Stimulated activated CD4-positive, alpha-beta T cell treated with anti-CD3 and anti-CD28 coated beads, Interleukin-15, amount 100 ng/mL, for 24 hours (primary cell): ENCODE results near the gene ZNF219.

ENCODE experiments used
- DNase-seq: peaks from one replicate; pipeline ENCODE4 v3.0.0-alpha.2; 2020

Gene ZNF219

GRCh38 chr14:21084998-21085853 is 13.2 kb downstream of the ZNF219 start:
- no peak for DNase-seq

DNA sequence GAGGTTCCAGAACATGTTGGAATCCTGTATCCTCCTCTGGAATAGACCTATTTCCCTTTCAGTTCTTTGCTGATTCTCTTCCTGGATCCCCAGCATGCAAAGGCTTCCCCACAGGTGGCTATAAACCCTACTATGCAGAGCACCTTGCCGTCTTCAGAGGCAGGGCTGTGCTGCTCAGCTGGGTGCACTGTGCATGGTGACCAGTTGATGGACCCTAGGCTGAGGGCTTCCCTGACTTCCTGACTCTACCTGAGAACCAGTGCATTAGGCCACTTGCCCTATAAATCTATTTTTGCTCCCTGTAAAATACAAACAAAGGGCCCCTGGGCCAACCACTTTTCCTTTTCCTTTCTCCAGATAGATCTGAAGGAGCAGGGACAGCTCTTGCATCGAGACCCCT is 14.1 kb downstream of the ZNF219 start:
- no peak for DNase-seq

DNA sequence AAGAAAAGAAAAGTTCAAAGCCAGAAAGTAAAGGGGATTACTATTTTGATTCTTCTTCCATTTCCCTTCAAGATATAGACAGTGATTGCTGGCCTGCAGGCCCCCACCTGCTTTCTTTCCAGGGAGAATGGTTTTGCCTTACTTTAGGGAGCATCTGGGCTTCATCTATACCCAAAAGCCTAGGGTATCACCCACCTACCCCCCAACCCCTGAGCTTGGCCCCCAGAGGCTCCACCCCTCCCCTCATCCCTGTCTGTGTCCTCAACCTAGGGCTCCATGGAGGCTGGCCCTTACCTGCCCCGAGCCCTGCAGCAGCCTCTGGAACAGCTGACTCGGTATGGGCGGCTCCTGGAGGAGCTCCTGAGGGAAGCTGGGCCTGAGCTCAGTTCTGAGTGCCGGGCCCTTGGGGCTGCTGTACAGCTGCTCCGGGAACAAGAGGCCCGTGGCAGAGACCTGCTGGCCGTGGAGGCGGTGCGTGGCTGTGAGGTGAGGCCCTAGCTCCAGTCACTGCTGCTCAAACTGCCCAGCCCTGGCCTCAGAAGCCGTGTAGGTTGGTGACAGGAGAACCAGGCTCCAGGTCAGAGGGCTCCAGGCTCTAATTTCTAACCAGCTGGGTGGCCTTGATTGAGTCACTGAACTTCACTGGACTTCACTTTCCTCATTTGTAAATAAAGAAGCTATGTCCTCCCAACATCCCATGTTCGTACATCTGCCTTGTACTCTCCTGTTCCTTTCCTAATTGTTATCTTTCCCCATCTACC is 14.7 kb downstream of the ZNF219 start:
- no peak for DNase-seq

GRCh38 chr14:21081521-21082142 is 16.8 kb downstream of the ZNF219 start:
- DNase-seq: no peak

- no peak for DNase-seq
These were observed 19.7 kb downstream of the ZNF219 start for GRCh38 chr14:21078726-21079125.

- no peak for DNase-seq
These were observed 20.2 kb downstream of the ZNF219 start for GRCh38 chr14:21078287-21078686.

DNA sequence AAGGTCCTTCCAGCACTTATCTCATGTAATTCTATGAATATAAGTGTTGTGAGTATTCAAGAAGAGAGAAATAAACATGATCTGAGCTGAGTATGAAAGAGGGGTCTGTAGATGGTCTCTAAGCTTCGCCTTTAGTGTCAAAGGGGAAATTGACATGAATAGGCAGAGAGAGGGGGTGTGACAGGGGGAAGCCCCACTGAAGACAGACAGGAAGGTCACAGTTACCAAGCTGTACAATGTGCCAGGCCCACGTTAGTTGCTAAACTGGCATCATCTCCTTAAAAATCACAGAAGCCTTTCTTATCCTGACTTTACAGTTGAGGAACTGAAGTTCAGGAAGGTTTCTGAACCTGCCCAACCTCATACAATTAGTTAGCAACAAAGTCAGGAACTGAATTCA is 20.8 kb downstream of the ZNF219 start:
- DNase-seq: no peak

GRCh38 chr14:21075719-21076437 is 22.6 kb downstream of the ZNF219 start:
- no peak for DNase-seq

- DNase-seq: no peak
These were observed 23.8 kb downstream of the ZNF219 start for GRCh38 chr14:21074398-21075272.

- DNase-seq: no peak
These were observed 24.5 kb downstream of the ZNF219 start for GRCh38 chr14:21073921-21074320.

DNA sequence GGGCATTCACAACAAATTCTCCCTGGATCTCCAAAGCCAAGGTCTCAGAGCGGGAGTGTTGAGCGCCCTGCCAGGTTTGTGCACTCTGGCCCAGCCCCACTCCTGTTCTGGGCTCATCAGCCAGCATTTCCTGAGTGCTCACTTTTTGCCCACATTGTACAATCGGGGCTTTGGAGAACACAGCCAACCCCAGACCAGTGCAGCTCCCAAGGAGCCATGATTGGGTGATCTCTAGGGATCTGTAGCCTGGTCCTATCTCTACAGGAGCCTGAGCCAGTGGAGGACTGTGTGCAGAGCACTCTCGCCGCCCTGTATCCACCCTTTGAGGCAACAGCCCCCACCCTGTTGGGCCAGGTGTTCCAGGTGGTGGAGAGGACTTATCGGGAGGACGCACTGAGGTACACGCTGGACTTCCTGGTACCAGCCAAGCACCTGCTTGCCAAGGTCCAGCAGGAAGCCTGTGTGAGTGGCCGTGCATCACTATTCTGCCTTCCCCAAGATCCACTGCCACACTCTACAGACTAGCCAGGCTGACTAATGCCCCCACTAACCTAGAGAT is 25.6 kb downstream of the ZNF219 start:
- no peak for DNase-seq

DNA sequence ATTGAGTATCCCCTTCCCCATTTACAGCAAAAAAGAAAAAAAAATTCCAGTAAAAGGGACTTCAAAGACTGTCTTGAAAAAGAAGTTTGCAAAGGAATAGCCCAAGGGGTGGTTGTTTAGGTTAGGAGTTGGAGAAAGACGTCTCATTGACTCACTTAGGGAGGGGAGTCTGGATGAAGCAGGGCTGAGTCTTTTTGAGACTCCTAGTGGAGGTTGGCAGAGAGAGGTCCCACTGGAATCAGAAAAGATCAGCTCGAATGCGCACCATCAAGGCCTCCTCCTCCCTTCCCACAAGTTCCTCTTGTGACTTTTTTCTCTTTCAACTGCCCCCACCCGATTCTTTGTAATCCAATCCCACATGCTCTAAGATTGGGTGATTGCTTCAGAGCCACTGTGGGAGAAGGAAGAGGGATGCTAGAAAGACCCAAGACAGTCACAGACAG is 26.4 kb downstream of the ZNF219 start:
- no peak for DNase-seq

DNA sequence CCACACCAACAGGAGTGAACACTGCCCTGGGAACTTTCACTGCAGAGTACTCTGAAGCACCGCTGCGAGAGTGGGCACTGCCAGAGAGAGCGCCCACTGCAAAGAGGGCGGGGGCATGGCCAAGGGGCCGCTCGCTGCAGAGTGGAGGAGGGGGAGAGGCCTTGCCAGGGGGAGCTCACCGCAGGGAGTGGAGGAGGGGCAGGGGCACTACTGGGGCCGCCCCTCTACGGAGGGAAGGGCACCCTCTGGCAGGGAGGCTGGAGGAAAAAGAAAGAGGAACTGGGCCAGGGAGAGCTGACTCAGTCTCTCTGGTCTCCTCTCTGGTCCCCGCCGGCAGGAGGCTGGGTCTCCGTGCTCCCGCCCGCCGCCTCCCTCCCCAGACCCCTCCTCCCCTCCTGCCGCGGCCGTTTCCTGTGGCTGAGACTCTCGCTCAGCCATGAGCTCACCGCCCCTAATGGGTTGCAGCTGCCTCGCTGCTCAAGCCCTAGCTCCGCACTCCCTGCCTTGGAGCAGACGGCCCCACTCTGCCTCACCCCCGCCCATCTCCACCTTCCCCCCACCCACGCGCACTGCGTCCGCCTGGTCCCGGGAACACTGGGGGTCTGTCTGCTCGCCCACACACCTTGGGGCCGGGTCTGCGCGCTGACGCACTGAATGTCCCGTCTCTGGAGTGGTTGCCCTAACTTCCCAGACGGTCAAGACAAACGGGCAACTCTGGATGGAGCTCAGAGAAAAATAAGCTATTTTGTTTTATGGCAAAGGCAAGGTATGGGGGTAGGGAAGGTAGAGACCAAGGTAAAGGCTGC is 27.0 kb downstream of the ZNF219 start:
- peak; percentile 74 for DNase-seq

DNA sequence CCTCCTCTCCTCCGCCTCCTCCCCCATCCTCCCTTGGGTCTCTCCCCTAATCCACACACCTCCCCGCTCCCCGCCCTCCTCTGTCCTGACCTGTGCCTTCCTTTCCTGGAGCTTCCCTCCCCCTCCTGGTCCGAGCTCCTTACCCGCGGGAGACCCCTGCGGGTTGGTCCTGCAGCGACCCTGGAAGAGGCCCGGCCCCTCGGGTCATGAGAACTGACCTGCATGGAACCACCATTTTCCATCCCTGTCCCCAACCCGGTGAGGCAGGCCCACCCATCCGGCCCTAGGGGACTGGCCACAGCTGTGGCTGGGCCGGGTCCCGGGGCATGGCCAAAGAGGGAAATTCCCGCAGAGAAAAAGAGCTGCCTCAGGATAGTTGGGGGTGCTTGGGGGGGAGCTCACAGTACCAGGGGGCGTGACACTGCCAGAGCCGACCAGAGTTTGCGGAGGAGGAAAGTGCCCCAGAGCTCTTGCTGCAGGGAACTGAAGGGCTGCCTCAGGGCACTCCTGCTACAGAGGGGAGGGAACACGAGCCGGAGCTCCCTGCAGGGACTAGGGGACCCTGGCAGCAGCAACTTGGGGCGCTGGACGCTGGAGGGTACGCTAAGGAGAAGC is 27.7 kb downstream of the ZNF219 start:
- DNase-seq: peak; percentile 30

DNA sequence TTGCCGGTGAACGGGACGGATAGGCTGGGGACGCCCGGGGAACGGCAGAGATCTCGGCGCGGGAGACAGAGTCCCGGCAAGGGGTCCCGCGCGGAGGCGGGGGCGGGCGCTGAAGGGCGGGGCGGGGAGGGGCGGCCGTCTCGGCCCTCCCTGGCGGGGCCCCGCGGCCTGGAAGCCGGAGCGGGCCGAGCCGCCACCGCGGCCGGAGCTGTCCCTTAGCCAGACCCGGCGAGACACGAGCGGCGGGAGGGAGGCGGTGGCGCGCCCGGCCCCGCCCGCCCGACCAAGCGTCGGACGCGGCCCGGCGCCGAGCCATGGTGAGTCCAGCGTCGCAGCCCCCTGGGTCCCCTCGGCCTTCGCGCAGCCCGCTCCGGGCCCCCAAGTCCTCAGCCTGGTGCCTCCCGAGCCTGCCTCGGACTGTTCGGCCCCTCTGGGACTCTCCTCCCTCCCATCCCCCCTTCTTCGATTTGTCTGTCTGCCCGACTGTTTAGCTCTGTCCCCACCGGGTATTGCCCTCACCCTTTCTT is 28.3 kb downstream of the ZNF219 start, which contains the start of gene ARHGEF40:
TSS of gene ARHGEF40 (plus strand) at position 222 of the 527 bp plus-strand sequence. CDS start at position 315, 93 bp downstream.
- DNase-seq: peak; percentile 44

GRCh38 chr14:21069388-21070082 is 28.9 kb downstream of the ZNF219 start:
- DNase-seq: no peak

- DNase-seq: peak; percentile 56
These were observed 29.7 kb downstream of the ZNF219 start for GRCh38 chr14:21068521-21069387.

DNA sequence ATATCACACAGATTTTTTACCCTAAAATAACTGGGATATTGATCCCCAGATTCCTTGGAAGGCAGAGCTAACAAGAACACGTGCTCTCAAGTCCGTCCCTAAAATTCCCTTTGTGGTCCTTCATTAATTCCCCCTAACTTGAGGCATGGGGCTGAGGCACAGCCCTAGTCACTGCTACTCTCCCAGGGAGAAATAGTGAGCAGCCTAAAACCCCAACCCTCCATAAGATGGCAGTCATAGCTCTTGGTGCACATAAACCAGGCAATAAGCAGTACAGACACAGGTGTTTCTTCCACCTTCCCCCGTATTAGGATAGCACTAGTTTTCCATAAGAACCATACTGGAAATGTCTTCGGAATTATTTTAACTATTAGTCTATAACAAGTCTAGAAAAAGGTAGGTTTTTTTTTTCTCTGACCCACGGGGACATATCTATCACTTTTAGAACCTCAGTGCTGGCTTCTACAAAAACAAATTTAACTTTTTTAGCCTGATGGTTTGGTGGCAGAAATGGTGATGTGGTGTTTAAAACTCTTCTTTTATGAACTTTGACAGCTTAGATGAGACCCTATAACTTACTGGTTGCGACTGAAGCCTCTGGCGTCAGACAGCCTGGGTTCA is 31.5 kb downstream of the ZNF219 start:
- DNase-seq: no peak
